A673 (cell line): ENCODE measurements around the gene MORN3.
"Not testable (repeated sequence)": the region's sequence is repeated elsewhere in the genome, so short reads cannot be mapped to it uniquely, and the experiment has no call there.

Experiments
- EZH2 ChIP-seq: fragments of 200-600 bp; sonication (generic); IDR thresholded peaks from 2 replicates; pipeline ENCODE4 v1.6.1; 2017; ENCODE audit warnings: borderline replicate concordance, low read depth, mild to moderate bottlenecking, mixed read lengths, antibody characterized with exemption, low read length; ENCODE audit not compliant: poor library complexity, severe bottlenecking
- TF ChIP-seq, protein P1 (sequence below): fragments of 300-800, 200-600 bp; sonication (generic); conservative IDR thresholded peaks from 2 replicates; pipeline ENCODE4 v1.5.1; 2017; ENCODE audit warnings: low read depth, mild to moderate bottlenecking, antibody characterized with exemption, low read length, moderate library complexity, mixed read lengths

DNA sequence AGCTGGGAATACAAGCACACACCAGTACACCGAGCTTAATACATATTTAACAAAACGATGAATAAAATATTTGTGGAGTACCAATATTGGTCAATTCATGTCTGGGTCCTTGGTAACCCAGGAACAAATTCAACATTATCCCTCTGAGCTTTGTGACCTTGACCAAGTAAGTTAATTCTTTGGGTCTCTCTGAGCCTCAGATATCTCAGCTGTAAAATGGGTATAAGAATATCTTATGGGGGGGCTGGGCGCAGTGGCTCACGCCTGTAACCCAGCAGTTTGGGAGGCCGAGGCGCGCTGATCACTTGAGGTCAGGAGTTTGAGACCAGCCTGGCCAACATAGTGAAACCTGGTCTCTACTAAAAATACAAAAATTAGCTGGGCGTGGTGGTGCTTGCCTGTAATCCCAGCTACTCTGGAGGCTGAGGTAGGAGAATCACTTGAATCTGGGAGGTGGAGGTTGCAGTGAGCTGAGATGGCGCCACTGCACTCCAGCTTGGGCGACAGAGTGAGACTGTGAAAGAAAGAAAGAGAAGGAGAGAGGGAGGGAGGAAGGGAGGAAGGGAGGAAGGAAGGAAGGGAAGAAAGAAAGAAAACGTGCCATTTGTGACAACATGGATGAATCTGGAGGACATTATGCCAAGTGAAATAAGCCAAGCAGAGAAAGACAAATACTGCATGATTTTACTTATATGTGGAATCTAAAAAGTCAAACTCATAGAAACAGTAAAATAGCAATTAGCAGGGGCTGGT lies 7.9 kb downstream of the MORN3 start:
- TF ChIP-seq, protein P1, sequence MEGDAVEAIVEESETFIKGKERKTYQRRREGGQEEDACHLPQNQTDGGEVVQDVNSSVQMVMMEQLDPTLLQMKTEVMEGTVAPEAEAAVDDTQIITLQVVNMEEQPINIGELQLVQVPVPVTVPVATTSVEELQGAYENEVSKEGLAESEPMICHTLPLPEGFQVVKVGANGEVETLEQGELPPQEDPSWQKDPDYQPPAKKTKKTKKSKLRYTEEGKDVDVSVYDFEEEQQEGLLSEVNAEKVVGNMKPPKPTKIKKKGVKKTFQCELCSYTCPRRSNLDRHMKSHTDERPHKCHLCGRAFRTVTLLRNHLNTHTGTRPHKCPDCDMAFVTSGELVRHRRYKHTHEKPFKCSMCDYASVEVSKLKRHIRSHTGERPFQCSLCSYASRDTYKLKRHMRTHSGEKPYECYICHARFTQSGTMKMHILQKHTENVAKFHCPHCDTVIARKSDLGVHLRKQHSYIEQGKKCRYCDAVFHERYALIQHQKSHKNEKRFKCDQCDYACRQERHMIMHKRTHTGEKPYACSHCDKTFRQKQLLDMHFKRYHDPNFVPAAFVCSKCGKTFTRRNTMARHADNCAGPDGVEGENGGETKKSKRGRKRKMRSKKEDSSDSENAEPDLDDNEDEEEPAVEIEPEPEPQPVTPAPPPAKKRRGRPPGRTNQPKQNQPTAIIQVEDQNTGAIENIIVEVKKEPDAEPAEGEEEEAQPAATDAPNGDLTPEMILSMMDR = not testable (repeated sequence)
- TF ChIP-seq EZH2 = not testable (repeated sequence)
